HG03095 (cell line): ENCODE data around the gene SLC7A10.
"Not testable (repeated sequence)": the region's sequence is repeated elsewhere in the genome, so short reads cannot be mapped to it uniquely, and the experiment has no call there.

ENCODE experiments used
- ATAC-seq: cut with Tn5 transposase; IDR thresholded peaks from one replicate; pipeline ENCODE4 v1.9.1; 2021; ENCODE audit warnings: moderate library complexity; ENCODE audit not compliant: unreplicated experiment

SLC7A10 gene

GRCh38 chr19:33239223-33239975, 13.7 kb upstream of the SLC7A10 start:
- no peak for ATAC-seq

- no peak for ATAC-seq
Observed at GRCh38 chr19:33238481-33239149, 13.0 kb upstream of the SLC7A10 start.

GRCh38 chr19:33236696-33237390, 11.2 kb upstream of the SLC7A10 start:
- no peak for ATAC-seq

- ATAC-seq, result no peak
Observed at GRCh38 chr19:33235996-33236350, 10.3 kb upstream of the SLC7A10 start.

- ATAC-seq, result peak; percentile 89
Observed at GRCh38 chr19:33235269-33235995, 9.8 kb upstream of the SLC7A10 start.

GRCh38 chr19:33234736-33235135, 9.1 kb upstream of the SLC7A10 start:
- no peak for ATAC-seq

GRCh38 chr19:33234092-33234491, 8.4 kb upstream of the SLC7A10 start:
- no peak for ATAC-seq

GRCh38 chr19:33233056-33233873, 7.6 kb upstream of the SLC7A10 start:
- no peak for ATAC-seq

GRCh38 chr19:33232656-33233055, 7.0 kb upstream of the SLC7A10 start:
- no peak for ATAC-seq

GRCh38 chr19:33231511-33231910, 5.9 kb upstream of the SLC7A10 start:
- ATAC-seq, result no peak

- no peak for ATAC-seq
Observed at GRCh38 chr19:33229962-33230361, 4.3 kb upstream of the SLC7A10 start.

GRCh38 chr19:33227870-33228599, 2.4 kb upstream of the SLC7A10 start:
- no peak for ATAC-seq

GRCh38 chr19:33227242-33227650, 1.6 kb upstream of the SLC7A10 start:
- ATAC-seq, result no peak

GRCh38 chr19:33226550-33227241, 1.0 kb upstream of the SLC7A10 start:
- no peak for ATAC-seq

GRCh38 chr19:33224694-33225457, 774 bp downstream of the SLC7A10 start:
- ATAC-seq, result no peak

- not testable (repeated sequence) for ATAC-seq
Observed at GRCh38 chr19:33222255-33222654, 3.4 kb downstream of the SLC7A10 start.

- no peak for ATAC-seq
Observed at GRCh38 chr19:33221638-33222037, 4.0 kb downstream of the SLC7A10 start.

GRCh38 chr19:33220735-33221134, 4.9 kb downstream of the SLC7A10 start:
- no peak for ATAC-seq
